D721Med (cell line): ENCODE measurements around the gene LEAP2.

Experiments used
- DNase-seq: peaks from one replicate; pipeline ENCODE4 v3.0.0; 2011; ENCODE audit warnings: low spot score; ENCODE audit not compliant: insufficient read length
- FAIRE-seq: peaks from 2 replicates; lab custom pipeline; 2011; peaks lifted over from hg19 to GRCh38; lab: Jason Lieb, UNC
- CTCF ChIP-seq: IDR thresholded peaks from 2 replicates; pipeline ENCODE4 v1.5.1; 2012; ENCODE audit warnings: mild to moderate bottlenecking, control low read depth; ENCODE audit not compliant: insufficient read depth; ENCODE audit errors: missing control alignments

The LEAP2 gene

GRCh38 chr5:132868754-132869153 lies 4.7 kb upstream of the LEAP2 start:
- no peak for DNase-seq
- TF ChIP-seq CTCF, result no peak

GRCh38 chr5:132870801-132871200 lies 2.7 kb upstream of the LEAP2 start:
- DNase-seq (no peak), FAIRE-seq (no peak)
- no peak for TF ChIP-seq CTCF

More at GRCh38 chr5:132868754-132869153, 4.7 kb upstream of the LEAP2 start:
- FAIRE-seq, result no peak

GRCh38 chr5:132871459-132872284 lies 1.8 kb upstream of the LEAP2 start:
- DNase-seq (no peak), FAIRE-seq (no peak)
- TF ChIP-seq CTCF, result no peak

- DNase-seq (no peak), FAIRE-seq (no peak)
- TF ChIP-seq CTCF, result no peak
These were observed 715 bp upstream of the LEAP2 start for GRCh38 chr5:132872788-132873118.

GRCh38 chr5:132873930-132874271 lies 433 bp downstream of the LEAP2 start:
- DNase-seq (no peak), FAIRE-seq (no peak)
- TF ChIP-seq CTCF, result no peak

GRCh38 chr5:132876020-132876759 lies 2.7 kb downstream of the LEAP2 start:
- no peak for DNase-seq
- TF ChIP-seq CTCF, result no peak
- no peak for FAIRE-seq

GRCh38 chr5:132877466-132877865 lies 4.0 kb downstream of the LEAP2 start:
- no peak for TF ChIP-seq CTCF
- DNase-seq (no peak), FAIRE-seq (no peak)
